GM19324 (cell line): ENCODE data around the gene GLOD5.

ENCODE experiments used
- ATAC-seq: cut with Tn5 transposase; IDR thresholded peaks from one replicate; pipeline ENCODE4 v1.9.1; 2021; ENCODE audit warnings: mild to moderate bottlenecking, moderate library complexity; ENCODE audit not compliant: unreplicated experiment, low FRiP score

Gene GLOD5

GRCh38 chrX:48752498-48752897, 9.0 kb upstream of the GLOD5 start:
- no peak for ATAC-seq

GRCh38 chrX:48753708-48754228, 7.8 kb upstream of the GLOD5 start:
- ATAC-seq: no peak

GRCh38 chrX:48754238-48754637, 7.3 kb upstream of the GLOD5 start:
- no peak for ATAC-seq

GRCh38 chrX:48769230-48769629, 7.7 kb downstream of the GLOD5 start:
- no peak for ATAC-seq

GRCh38 chrX:48770296-48770695, 8.7 kb downstream of the GLOD5 start:
- no peak for ATAC-seq

GRCh38 chrX:48772602-48773001, 11.1 kb downstream of the GLOD5 start:
- ATAC-seq: no peak

- no peak for ATAC-seq
Measured at GRCh38 chrX:48776818-48777439, 15.4 kb downstream of the GLOD5 start.

GRCh38 chrX:48779399-48779798, 17.9 kb downstream of the GLOD5 start:
- no peak for ATAC-seq

- no peak for ATAC-seq
Measured at GRCh38 chrX:48781705-48782104, 20.2 kb downstream of the GLOD5 start.

GRCh38 chrX:48782216-48782615, 20.7 kb downstream of the GLOD5 start:
- no peak for ATAC-seq

- no peak for ATAC-seq
Measured at GRCh38 chrX:48782795-48783194, 21.2 kb downstream of the GLOD5 start.

- ATAC-seq: no peak
Measured at GRCh38 chrX:48784726-48785125, 23.2 kb downstream of the GLOD5 start.

GRCh38 chrX:48785186-48785539, 23.6 kb downstream of the GLOD5 start:
- no peak for ATAC-seq

GRCh38 chrX:48785540-48786214, 24.1 kb downstream of the GLOD5 start:
- ATAC-seq: no peak

GRCh38 chrX:48786341-48786800, 24.8 kb downstream of the GLOD5 start, which contains the start of gene GATA1:
Gene GATA1, plus strand, starts transcription at chrX:48786590. Its CDS starts 4,520 bp downstream, at chrX:48791110.
- no peak for ATAC-seq

GRCh38 chrX:48786825-48787504, 25.4 kb downstream of the GLOD5 start:
- ATAC-seq: no peak

GRCh38 chrX:48787505-48788443, 26.2 kb downstream of the GLOD5 start:
- ATAC-seq: no peak

GRCh38 chrX:48789366-48790220, 28.0 kb downstream of the GLOD5 start:
- no peak for ATAC-seq

- ATAC-seq: no peak
Measured at GRCh38 chrX:48790477-48790876, 28.9 kb downstream of the GLOD5 start.
